ENCODE data around the gene VCL.

The VCL gene

DNA sequence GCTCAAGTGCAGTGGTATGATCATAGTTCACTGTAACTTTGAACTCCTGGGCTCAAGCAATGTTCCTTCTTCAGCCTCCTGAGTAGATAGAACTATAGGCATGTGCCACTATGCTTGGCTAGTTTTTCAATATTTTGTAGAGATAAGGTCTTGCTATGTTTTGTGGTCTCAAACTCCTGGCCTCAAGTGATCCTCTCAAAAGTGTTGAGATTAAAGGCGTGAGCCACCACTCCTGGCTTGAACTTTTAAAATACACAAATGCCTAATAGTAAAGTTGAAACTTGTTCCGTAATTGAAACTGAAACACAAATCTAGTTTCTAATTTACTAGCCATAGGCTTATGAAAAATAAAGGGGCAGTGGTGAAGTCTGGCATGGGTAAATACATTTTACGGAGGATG, 87.0 kb downstream of the VCL start:
- Histone ChIP-seq H4K20me1 (ENCODE audit: low read depth, low read length) (no peaks in the 10 kb centered on the region), H3F3A (ENCODE audit: insufficient read depth) (no peaks in the 10 kb centered on the region), H3K4me2 (ENCODE audit: low read depth, low read length, poor library complexity, severe bottlenecking) (no peak overlapping the region), H3K79me2 (ENCODE audit: insufficient read depth, low read length) (no peaks in the 10 kb centered on the region), H3K9me3 (ENCODE audit: insufficient read depth, low read length) (no peaks in the 10 kb centered on the region), H3K36me3 (ENCODE audit: low read length) (peaks cover 2% of the 10 kb centered on the region; the same call in 1 of the 2 replicates), H2AFZ (ENCODE audit: low read depth, low read length, severe bottlenecking) (no peak overlapping the region), H3K27ac (ENCODE audit: low read depth, low read length) (no peak overlapping the region), H3K9me2 (replicated peaks; ENCODE audit: insufficient read depth, low read length) (no peaks in the 10 kb centered on the region), H3K27me3 (ENCODE audit: low read length) (no peaks in the 10 kb centered on the region), H3K4me3 (ENCODE audit: insufficient read depth, low read length, poor library complexity, severe bottlenecking) (no peak overlapping the region), H3K9ac (ENCODE audit: low read length) (no peak overlapping the region)
- TF ChIP-seq, protein P1, sequence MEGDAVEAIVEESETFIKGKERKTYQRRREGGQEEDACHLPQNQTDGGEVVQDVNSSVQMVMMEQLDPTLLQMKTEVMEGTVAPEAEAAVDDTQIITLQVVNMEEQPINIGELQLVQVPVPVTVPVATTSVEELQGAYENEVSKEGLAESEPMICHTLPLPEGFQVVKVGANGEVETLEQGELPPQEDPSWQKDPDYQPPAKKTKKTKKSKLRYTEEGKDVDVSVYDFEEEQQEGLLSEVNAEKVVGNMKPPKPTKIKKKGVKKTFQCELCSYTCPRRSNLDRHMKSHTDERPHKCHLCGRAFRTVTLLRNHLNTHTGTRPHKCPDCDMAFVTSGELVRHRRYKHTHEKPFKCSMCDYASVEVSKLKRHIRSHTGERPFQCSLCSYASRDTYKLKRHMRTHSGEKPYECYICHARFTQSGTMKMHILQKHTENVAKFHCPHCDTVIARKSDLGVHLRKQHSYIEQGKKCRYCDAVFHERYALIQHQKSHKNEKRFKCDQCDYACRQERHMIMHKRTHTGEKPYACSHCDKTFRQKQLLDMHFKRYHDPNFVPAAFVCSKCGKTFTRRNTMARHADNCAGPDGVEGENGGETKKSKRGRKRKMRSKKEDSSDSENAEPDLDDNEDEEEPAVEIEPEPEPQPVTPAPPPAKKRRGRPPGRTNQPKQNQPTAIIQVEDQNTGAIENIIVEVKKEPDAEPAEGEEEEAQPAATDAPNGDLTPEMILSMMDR (IDR thresholded peaks at IDR 0.05; ENCODE audit: insufficient read depth, low read length, poor library complexity, severe bottlenecking), result no peak
- TF ChIP-seq EZH2phosphoT487 (conservative IDR thresholded peaks at IDR 0.05; ENCODE audit: low read length), result no peak

DNA sequence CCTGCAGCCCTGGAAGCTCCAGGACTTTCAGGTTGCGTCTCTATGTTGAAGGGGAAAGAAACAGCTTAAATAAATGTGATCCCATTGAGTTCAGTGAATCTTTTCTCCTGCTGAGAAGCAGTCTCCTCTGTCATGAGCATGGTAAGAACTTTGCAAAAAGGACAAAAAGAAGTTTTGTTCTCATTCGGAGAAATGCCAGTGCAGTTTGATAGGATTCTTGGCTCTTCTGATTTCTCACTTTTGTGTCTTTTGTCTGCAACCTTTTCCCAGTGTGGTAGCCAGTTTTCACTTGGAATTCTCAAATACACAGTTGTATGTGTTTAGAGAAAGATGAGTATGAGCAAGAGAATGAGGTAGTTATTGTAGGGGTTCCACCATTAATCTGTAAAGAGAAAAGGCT, 88.4 kb downstream of the VCL start:
- Histone ChIP-seq H3K9ac (ENCODE audit: low read length) (no peak overlapping the region), H2AFZ (ENCODE audit: low read depth, low read length, severe bottlenecking) (no peak overlapping the region), H3K79me2 (ENCODE audit: insufficient read depth, low read length) (no peaks in the 10 kb centered on the region), H3K4me3 (ENCODE audit: insufficient read depth, low read length, poor library complexity, severe bottlenecking) (no peak overlapping the region), H4K20me1 (ENCODE audit: low read depth, low read length) (no peaks in the 10 kb centered on the region), H3K36me3 (ENCODE audit: low read length) (peaks cover 2% of the 10 kb centered on the region; the same call in 1 of the 2 replicates), H3K27ac (ENCODE audit: low read depth, low read length) (no peak overlapping the region), H3K4me2 (ENCODE audit: low read depth, low read length, poor library complexity, severe bottlenecking) (no peak overlapping the region), H3K9me3 (ENCODE audit: insufficient read depth, low read length) (no peaks in the 10 kb centered on the region), H3K9me2 (replicated peaks; ENCODE audit: insufficient read depth, low read length) (no peaks in the 10 kb centered on the region), H3K27me3 (ENCODE audit: low read length) (no peaks in the 10 kb centered on the region), H3F3A (ENCODE audit: insufficient read depth) (no peaks in the 10 kb centered on the region)
- no peak for TF ChIP-seq EZH2phosphoT487 (conservative IDR thresholded peaks at IDR 0.05; ENCODE audit: low read length)
- TF ChIP-seq, protein P1 (IDR thresholded peaks at IDR 0.05; ENCODE audit: insufficient read depth, low read length, poor library complexity, severe bottlenecking), result no peak

DNA sequence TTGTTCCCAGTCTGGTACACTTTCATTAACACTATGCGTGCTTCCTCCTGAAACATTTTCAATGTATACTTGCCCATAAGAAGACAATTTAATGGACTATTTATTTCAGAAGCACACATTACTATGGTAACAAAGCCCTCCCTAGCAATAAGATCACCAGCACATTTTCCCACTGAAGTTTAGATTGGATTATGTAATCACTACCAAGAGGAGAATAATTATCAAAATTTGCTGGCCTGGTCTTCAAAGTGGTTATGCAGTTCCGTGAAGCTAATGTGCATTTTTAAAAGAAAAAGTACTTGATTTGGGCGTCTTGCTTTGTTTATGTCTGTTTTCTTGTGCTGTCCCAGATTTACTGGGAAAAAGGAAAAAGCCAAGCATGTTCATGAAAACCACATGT, 90.8 kb downstream of the VCL start:
- H3K9ac ChIP-seq (ENCODE audit: low read length), result no peak overlapping the region
- H2AFZ ChIP-seq (ENCODE audit: low read depth, low read length, severe bottlenecking), result no peak overlapping the region
- no peak overlapping the region for H3K4me3 ChIP-seq (ENCODE audit: insufficient read depth, low read length, poor library complexity, severe bottlenecking)
- TF ChIP-seq, protein P1 (IDR thresholded peaks at IDR 0.05; ENCODE audit: insufficient read depth, low read length, poor library complexity, severe bottlenecking), result no peak
- TF ChIP-seq EZH2phosphoT487 (conservative IDR thresholded peaks at IDR 0.05; ENCODE audit: low read length), result no peak
- no peaks in the 10 kb centered on the region for H3K9me3 ChIP-seq (ENCODE audit: insufficient read depth, low read length)
- no peaks in the 10 kb centered on the region for H3F3A ChIP-seq (ENCODE audit: insufficient read depth)
- H4K20me1 ChIP-seq (ENCODE audit: low read depth, low read length), result no peaks in the 10 kb centered on the region
- no peaks in the 10 kb centered on the region for H3K79me2 ChIP-seq (ENCODE audit: insufficient read depth, low read length)
- no peak overlapping the region for H3K27ac ChIP-seq (ENCODE audit: low read depth, low read length)
- no peaks in the 10 kb centered on the region for H3K27me3 ChIP-seq (ENCODE audit: low read length)
- peaks cover 2% of the 10 kb centered on the region; the same call in 1 of the 2 replicates for H3K36me3 ChIP-seq (ENCODE audit: low read length)
- H3K9me2 ChIP-seq (replicated peaks; ENCODE audit: insufficient read depth, low read length), result no peaks in the 10 kb centered on the region
- no peak overlapping the region for H3K4me2 ChIP-seq (ENCODE audit: low read depth, low read length, poor library complexity, severe bottlenecking)
